ENCODE results near the gene EPHB4.

The EPHB4 gene

GRCh38 chr7:100836812-100837098, 9.4 kb upstream of the EPHB4 start:
- H3K27ac ChIP-seq (ENCODE audit: extremely low read depth, low read depth, low read length) = peak overlapping the region; percentile 91
- CTCF ChIA-PET = interaction anchor here (1.1 to 2.4 kb wide), 2 partner anchors 9 to 37 kb away, joined by 3 to 14 read pairs; partner anchors contain the start of gene EPHB4
- TF ChIP-seq ZNF707 (tag by site-specific recombination; IDR thresholded peaks at IDR 0.05) = no peak
- H3K4me3 ChIP-seq (ENCODE audit: low read depth, low read length) = peak overlapping the region; percentile 28; the same call in 1 of the 2 replicates
- no peaks in the 10 kb centered on the region for H3K9me3 ChIP-seq (ENCODE audit: control insufficient read depth, insufficient read depth, low read depth, low read length)
- H3K4me1 ChIP-seq (ENCODE audit: control insufficient read depth, insufficient read depth, low read length) = peaks cover 9% of the 10 kb centered on the region
- POLR2A ChIA-PET = interaction anchor here (1.4 to 2.8 kb wide), 4 partner anchors 9 to 131 kb away, joined by 5 to 13 read pairs (median 9); partner anchors contain the start of genes EPHB4, POP7, SRRT and UFSP1
- H3K36me3 ChIP-seq (ENCODE audit: control insufficient read depth in 2 of 2, insufficient read depth in 1 of 2, low read length in 2 of 2) = no peaks in the 10 kb centered on the region

- no peak overlapping the region for H3K4me3 ChIP-seq (ENCODE audit: low read depth, low read length)
- H3K36me3 ChIP-seq (ENCODE audit: control insufficient read depth in 2 of 2, insufficient read depth in 1 of 2, low read length in 2 of 2) = no peaks in the 10 kb centered on the region
- H3K9me3 ChIP-seq (ENCODE audit: control insufficient read depth, insufficient read depth, low read depth, low read length) = no peaks in the 10 kb centered on the region
- peak overlapping the region; percentile 91 for H3K27ac ChIP-seq (ENCODE audit: extremely low read depth, low read depth, low read length)
- H3K4me1 ChIP-seq (ENCODE audit: control insufficient read depth, insufficient read depth, low read length) = peaks cover 9% of the 10 kb centered on the region
- POLR2A ChIA-PET = interaction anchor here (1.4 to 2.8 kb wide), 4 partner anchors 8 to 130 kb away, joined by 5 to 13 read pairs (median 9); partner anchors contain the start of genes EPHB4, POP7, SRRT and UFSP1
- CTCF ChIA-PET = interaction anchor here (1.0 to 2.4 kb wide), 3 partner anchors 9 to 36 kb away, joined by 3 to 14 read pairs (median 3); partner anchors contain the start of gene EPHB4
- TF ChIP-seq GLIS2 (tag by site-specific recombination; IDR thresholded peaks at IDR 0.05) (no peak; the same call in 1 of the 2 replicates), IKZF3 (tag by site-specific recombination; IDR thresholded peaks at IDR 0.05) (peak; percentile 22; the same call in 1 of the 2 replicates), ZNF747 (tag by site-specific recombination; IDR thresholded peaks at IDR 0.05) (no peak), ZNF2 (tag by site-specific recombination; IDR thresholded peaks at IDR 0.05) (no peak), ZBTB8A (tag by site-specific recombination; IDR thresholded peaks at IDR 0.05) (no peak), CTCF (tag by site-specific recombination; IDR thresholded peaks at IDR 0.05) (no peak), ZNF302 (tag by site-specific recombination; IDR thresholded peaks at IDR 0.05; ENCODE audit: low read depth) (no peak), ZNF350 (tag by site-specific recombination; IDR thresholded peaks at IDR 0.05) (no peak), ZNF324 (tag by site-specific recombination; IDR thresholded peaks at IDR 0.05) (0 out of 2 replicates have a peak, but pooled peaks have one; percentile 28), BCL11A (tag by site-specific recombination; IDR thresholded peaks at IDR 0.05; ENCODE audit: low read depth) (no peak), ZBTB20 (tag by site-specific recombination; IDR thresholded peaks at IDR 0.05) (peak; percentile 98), FEZF1 (tag by site-specific recombination; IDR thresholded peaks at IDR 0.05) (peak; percentile 41; the same call in 1 of the 2 replicates), ZNF645 (tag by site-specific recombination; IDR thresholded peaks at IDR 0.05) (no peak), ZNF398 (tag by site-specific recombination; IDR thresholded peaks at IDR 0.05) (peak; percentile 72), GLI2 (tag by site-specific recombination; IDR thresholded peaks at IDR 0.05; ENCODE audit: borderline replicate concordance, low read depth) (no peak), ZNF146 (tag by site-specific recombination; IDR thresholded peaks at IDR 0.05) (no peak), KLF1 (tag by site-specific recombination; IDR thresholded peaks at IDR 0.05) (peak; percentile 32; the same call in 1 of the 2 replicates), ZNF341 (tag by site-specific recombination; IDR thresholded peaks at IDR 0.05; ENCODE audit: low read depth) (peak; percentile 65), ZNF76 (tag by site-specific recombination; IDR thresholded peaks at IDR 0.05; ENCODE audit: borderline replicate concordance, low read depth) (no peak), ZFP69B (tag by site-specific recombination; IDR thresholded peaks at IDR 0.05) (0 out of 2 replicates have a peak, but pooled peaks have one; percentile 43), ZNF677 (tag by site-specific recombination; IDR thresholded peaks at IDR 0.05) (no peak), ZFHX2 (tag by site-specific recombination; conservative IDR thresholded peaks at IDR 0.05) (peak; percentile 80), MYNN (tag by site-specific recombination; IDR thresholded peaks at IDR 0.05; ENCODE audit: borderline replicate concordance) (no peak), ZNF23 (tag by site-specific recombination; IDR thresholded peaks at IDR 0.05; ENCODE audit: borderline replicate concordance) (no peak), KLF9 (tag by site-specific recombination; IDR thresholded peaks at IDR 0.05; ENCODE audit: low read depth) (0 out of 2 replicates have a peak, but pooled peaks have one; percentile 25), ZNF692 (tag by site-specific recombination; IDR thresholded peaks at IDR 0.05) (peak; percentile 66), ZNF596 (tag by site-specific recombination; IDR thresholded peaks at IDR 0.05) (no peak)
These were observed 8.8 kb upstream of the EPHB4 start for GRCh38 chr7:100835903-100836811.
